H9 (cell line): ENCODE measurements around the gene ESRRB. TPM values are rescaled to one million over a fixed set of nuclear protein-coding genes. Genes with fewer than 3 reads are reported as not detected.

Source experiments
- DNase-seq: peaks from one replicate; pipeline ENCODE4 v3.0.0-alpha.2; 2017
- H2AFZ ChIP-seq: one replicate; pipeline ENCODE4 v1.6.1; 2013; ENCODE audit warnings: mild to moderate bottlenecking, low read length, control low read depth, moderate library complexity
- H2AK5ac ChIP-seq: 2 replicates; pipeline ENCODE4 v1.6.1; 2013; ENCODE audit warnings: low read length, control low read depth, mixed read lengths; ENCODE audit not compliant: insufficient read length
- H2BK120ac ChIP-seq: one replicate; pipeline ENCODE4 v1.6.1; 2013; ENCODE audit warnings: low read depth, mild to moderate bottlenecking, low read length, control low read depth, inconsistent platforms; ENCODE audit not compliant: poor library complexity, severe bottlenecking
- H2BK12ac ChIP-seq: 2 replicates; pipeline ENCODE4 v1.6.1; 2013; ENCODE audit warnings: low read length, control low read depth, mixed read lengths, low read depth; ENCODE audit not compliant: insufficient read length
- H2BK15ac ChIP-seq: 2 replicates; pipeline ENCODE4 v1.6.1; 2013; ENCODE audit warnings: low read depth, low read length, control low read depth
- H2BK20ac ChIP-seq: one replicate; pipeline ENCODE4 v1.6.1; 2013; ENCODE audit warnings: low read depth, mild to moderate bottlenecking, low read length, control low read depth, inconsistent platforms; ENCODE audit not compliant: poor library complexity, severe bottlenecking
- H2BK5ac ChIP-seq: 2 replicates; pipeline ENCODE4 v1.6.1; 2013; ENCODE audit warnings: low read length, control low read depth, mixed read lengths; ENCODE audit not compliant: insufficient read length
- H3K14ac ChIP-seq: 2 replicates; pipeline ENCODE4 v1.6.1; 2013; ENCODE audit warnings: low read length, control low read depth; ENCODE audit not compliant: insufficient read depth
- H3K18ac ChIP-seq: 2 replicates; pipeline ENCODE4 v1.6.1; 2013; ENCODE audit warnings: low read depth, mild to moderate bottlenecking, mixed read lengths, low read length, control low read depth; ENCODE audit not compliant: insufficient read length
- H3K23ac ChIP-seq: 2 replicates; pipeline ENCODE4 v1.6.1; 2013; ENCODE audit warnings: low read length, control low read depth, mixed read lengths, low read depth; ENCODE audit not compliant: insufficient read length
- H3K23me2 ChIP-seq: 2 replicates; pipeline ENCODE4 v1.6.1; 2013; ENCODE audit warnings: low read depth, mild to moderate bottlenecking, mixed read lengths, low read length, control low read depth; ENCODE audit not compliant: insufficient read length, poor library complexity, severe bottlenecking
- H3K27ac ChIP-seq: 2 replicates; pipeline ENCODE4 v1.5.1; 2013; ENCODE audit warnings: low read length, control low read depth, mixed read lengths, low read depth; ENCODE audit not compliant: insufficient read length
- H3K27me3 ChIP-seq: 2 replicates; pipeline ENCODE4 v1.6.1; 2013; ENCODE audit warnings: low read length, control low read depth, inconsistent platforms; ENCODE audit not compliant: insufficient read depth
- H3K4ac ChIP-seq: 2 replicates; pipeline ENCODE4 v1.6.1; 2013; ENCODE audit warnings: low read depth, mild to moderate bottlenecking, control low read depth, inconsistent platforms, low read length, moderate library complexity
- H3K4me1 ChIP-seq: 2 replicates; pipeline ENCODE4 v1.6.1; 2013; ENCODE audit warnings: low read length, control low read depth, inconsistent platforms; ENCODE audit not compliant: insufficient read depth
- H3K4me2 ChIP-seq: 2 replicates; pipeline ENCODE4 v1.6.1; 2013; ENCODE audit warnings: low read length, control low read depth, mixed read lengths; ENCODE audit not compliant: insufficient read length, insufficient read depth
- H3K56ac ChIP-seq: 2 replicates; pipeline ENCODE4 v1.6.1; 2013; ENCODE audit warnings: low read depth, mild to moderate bottlenecking, mixed read lengths, low read length, control low read depth; ENCODE audit not compliant: insufficient read length
- H3K79me1 ChIP-seq: 2 replicates; pipeline ENCODE4 v1.6.1; 2013; ENCODE audit warnings: low read depth, mild to moderate bottlenecking, moderate library complexity, low read length, control low read depth, inconsistent platforms; ENCODE audit not compliant: insufficient read depth, poor library complexity, severe bottlenecking
- H3K79me2 ChIP-seq: 2 replicates; pipeline ENCODE4 v1.6.1; 2013; ENCODE audit warnings: low read length, control low read depth, inconsistent platforms; ENCODE audit not compliant: insufficient read depth
- H3K9ac ChIP-seq: 2 replicates; pipeline ENCODE4 v1.6.1; 2013; ENCODE audit warnings: low read length, control low read depth, mixed read lengths; ENCODE audit not compliant: insufficient read length; ENCODE audit errors: extremely low read depth
- H3K9me3 ChIP-seq: one replicate; pipeline ENCODE4 v1.6.1; 2013; ENCODE audit warnings: low read depth, low read length, inconsistent platforms; ENCODE audit not compliant: control insufficient read depth
- H3T11ph ChIP-seq: one replicate; pipeline ENCODE4 v1.6.1; 2013; ENCODE audit warnings: mild to moderate bottlenecking, low read length, control low read depth, inconsistent platforms
- H4K20me1 ChIP-seq: one replicate; pipeline ENCODE4 v1.6.1; 2013; ENCODE audit not compliant: control insufficient read depth, insufficient read length, insufficient read depth
- H4K5ac ChIP-seq: 2 replicates; pipeline ENCODE4 v1.6.1; 2013; ENCODE audit warnings: low read depth, mild to moderate bottlenecking, mixed read lengths, low read length, control low read depth; ENCODE audit not compliant: insufficient read length
- H4K8ac ChIP-seq: replicated peaks from 2 replicates; pipeline ENCODE4 v1.6.1; 2013; ENCODE audit warnings: low read length, control low read depth, mixed read lengths, low read depth; ENCODE audit not compliant: insufficient read length
- H4K91ac ChIP-seq: 2 replicates; pipeline ENCODE4 v1.6.1; 2013; ENCODE audit warnings: low read depth, mild to moderate bottlenecking, moderate library complexity, mixed read lengths, low read length, control low read depth; ENCODE audit not compliant: insufficient read length
- H3K27ac Mint-ChIP-seq, 3 experiments: 2 replicates in 2 of 3; 3 replicates in 1 of 3; pipeline ENCODE4 v1.8.0; 2020 to 2021; ENCODE audit warnings: mixed read lengths in 3 of 3, mild to moderate bottlenecking in 1 of 3, moderate library complexity in 1 of 3
- H3K27me3 Mint-ChIP-seq: 2 replicates; pipeline ENCODE4 v1.8.0; 2021; ENCODE audit warnings: low read depth, mild to moderate bottlenecking, moderate library complexity, mixed read lengths
- H3K36me3 Mint-ChIP-seq, 3 experiments: 2 replicates in 2 of 3; 3 replicates in 1 of 3; pipeline ENCODE4 v1.8.0; 2020 to 2021; ENCODE audit warnings: low read depth in 3 of 3, mixed read lengths in 3 of 3; ENCODE audit not compliant: insufficient read depth in 1 of 3
- H3K4me1 Mint-ChIP-seq, 2 experiments: 2 replicates each; pipeline ENCODE4 v1.8.0; 2020; ENCODE audit warnings: mixed read lengths in 2 of 2
- H3K4me3 Mint-ChIP-seq, 2 experiments: 2 replicates in 1 of 2; 3 replicates in 1 of 2; pipeline ENCODE4 v1.8.0; 2020 to 2021; ENCODE audit warnings: mild to moderate bottlenecking in 2 of 2, mixed read lengths in 2 of 2, moderate library complexity in 1 of 2
- H3K9me3 Mint-ChIP-seq, 2 experiments: 2 replicates in 1 of 2; 3 replicates in 1 of 2; pipeline ENCODE4 v1.8.0; 2020; ENCODE audit warnings: mild to moderate bottlenecking in 2 of 2, mixed read lengths in 2 of 2, moderate library complexity in 1 of 2
- CTCF ChIP-seq: fragments of 200-600 bp; sonication (generic); conservative IDR thresholded peaks from 3 replicates; pipeline ENCODE4 v1.8.0; 2021; ENCODE audit warnings: antibody characterized with exemption, mild to moderate bottlenecking
- WGBS: extraction: QIAGEN DNeasy Blood & Tissue Kit; methylation state at CpG from one replicate; pipeline ENCODE4 v1.1.7; 2013; ENCODE audit warnings: missing lambda C conversion rate, low lambda C conversion rate, mixed read lengths; ENCODE audit not compliant: insufficient read length; ENCODE audit errors: extremely low coverage; 5-methylcytosine and 5-hydroxymethylcytosine counted together
- total RNA-seq: library from RNA; stranded (reverse); gene quantifications from 2 replicates; pipeline ENCODE4 v1.2.1, GENCODE V29; 2021

ESRRB gene
- total RNA-seq, 1 experiment from 2014 or later = 0.11 TPM

GRCh38 chr14:76498976-76499375 is 123.0 kb downstream of the ESRRB start:
- Histone ChIP-seq H2AK5ac (no peak overlapping the region), H3T11ph (no peak overlapping the region), H2BK20ac (no peak overlapping the region), H2BK15ac (no peak overlapping the region), H3K56ac (no peak overlapping the region), H2AFZ (no peak overlapping the region), H4K20me1 (no peaks in the 10 kb centered on the region), H3K18ac (no peak overlapping the region), H3K27me3 (no peaks in the 10 kb centered on the region), H3K79me2 (no peaks in the 10 kb centered on the region), H2BK12ac (no peak overlapping the region), H3K23me2 (no peaks in the 10 kb centered on the region), H3K4me2 (no peak overlapping the region), H3K4me1 (no peaks in the 10 kb centered on the region), H3K14ac (no peak overlapping the region), H2BK120ac (no peak overlapping the region), H3K79me1 (no peaks in the 10 kb centered on the region), H4K5ac (no peak overlapping the region), H3K9me3 (no peaks in the 10 kb centered on the region), H3K4ac (no peak overlapping the region), H2BK5ac (no peak overlapping the region), H3K9ac (no peak overlapping the region), H4K91ac (no peak overlapping the region), H4K8ac (no peak overlapping the region), H3K27ac (no peak overlapping the region), H3K23ac (no peak overlapping the region)
- no CpG with 5 or more reads among the region's 12 CpGs for WGBS
- Mint-ChIP-seq H3K4me1 (peaks cover 0 to 4% of the 10 kb centered on the region in 2 experiments; a peak in 1 of 4 replicates), H3K36me3 (no peaks in the 10 kb centered on the region; a peak in 1 of 7 replicates), H3K27ac (no peak overlapping the region), H3K27me3 (no peaks in the 10 kb centered on the region; the same call in 1 of the 2 replicates), H3K9me3 (no peaks in the 10 kb centered on the region), H3K4me3 (no peak overlapping the region)
- DNase-seq = no peak
- TF ChIP-seq CTCF = no peak
